ENCODE data around the gene ZBTB20. TPM values are rescaled to one million over a fixed set of nuclear protein-coding genes. Genes with fewer than 3 reads are reported as not detected.

Gene ZBTB20
- total RNA-seq, 6 experiments from 2014 or later: 8.0 to 14.1 (median 10.4) TPM

GRCh38 chr3:114478801-114479200 is 668.3 kb downstream of the ZBTB20 start:
- no peak for DNase-seq
- H3K36me3 Mint-ChIP-seq (ENCODE audit: low read depth): no peaks in the 10 kb centered on the region
- no peak overlapping the region for H3K4me3 Mint-ChIP-seq
- peaks cover 10% of the 10 kb centered on the region for H3K4me1 Mint-ChIP-seq (ENCODE audit: low read depth)
- no peak overlapping the region for H3K27ac Mint-ChIP-seq
- no peak for TF ChIP-seq CTCF (IDR thresholded peaks at IDR 0.05)
- H3K27me3 Mint-ChIP-seq (ENCODE audit: insufficient read depth): no peaks in the 10 kb centered on the region
- H3K9me3 Mint-ChIP-seq: no peaks in the 10 kb centered on the region

GRCh38 chr3:114476511-114476910 is 670.6 kb downstream of the ZBTB20 start:
- Mint-ChIP-seq H3K27ac (no peak overlapping the region), H3K9me3 (no peaks in the 10 kb centered on the region), H3K4me3 (no peak overlapping the region), H3K27me3 (ENCODE audit: insufficient read depth) (no peaks in the 10 kb centered on the region), H3K4me1 (ENCODE audit: low read depth) (peaks cover 10% of the 10 kb centered on the region), H3K36me3 (ENCODE audit: low read depth) (no peaks in the 10 kb centered on the region)
- no peak for DNase-seq
- TF ChIP-seq CTCF (IDR thresholded peaks at IDR 0.05): no peak

GRCh38 chr3:114471478-114471877 is 675.6 kb downstream of the ZBTB20 start:
- Mint-ChIP-seq H3K9me3 (no peaks in the 10 kb centered on the region), H3K4me1 (ENCODE audit: low read depth) (no peaks in the 10 kb centered on the region), H3K27me3 (ENCODE audit: insufficient read depth) (no peaks in the 10 kb centered on the region), H3K27ac (no peak overlapping the region), H3K4me3 (no peak overlapping the region), H3K36me3 (ENCODE audit: low read depth) (no peaks in the 10 kb centered on the region)
- TF ChIP-seq CTCF (IDR thresholded peaks at IDR 0.05): no peak
- DNase-seq: no peak

- H3K27me3 Mint-ChIP-seq (ENCODE audit: insufficient read depth): no peaks in the 10 kb centered on the region
- no peak for DNase-seq
- no peaks in the 10 kb centered on the region for H3K4me1 Mint-ChIP-seq (ENCODE audit: low read depth)
- no peak for TF ChIP-seq CTCF (IDR thresholded peaks at IDR 0.05)
- no peaks in the 10 kb centered on the region for H3K36me3 Mint-ChIP-seq (ENCODE audit: low read depth)
- H3K4me3 Mint-ChIP-seq: no peak overlapping the region
- no peak overlapping the region for H3K27ac Mint-ChIP-seq
- H3K9me3 Mint-ChIP-seq: no peaks in the 10 kb centered on the region
Measured at GRCh38 chr3:114469070-114469469, 678.0 kb downstream of the ZBTB20 start.

GRCh38 chr3:114466816-114467215 is 680.3 kb downstream of the ZBTB20 start:
- Mint-ChIP-seq H3K9me3 (no peaks in the 10 kb centered on the region), H3K4me3 (no peak overlapping the region), H3K27ac (no peak overlapping the region), H3K36me3 (ENCODE audit: low read depth) (no peaks in the 10 kb centered on the region), H3K4me1 (ENCODE audit: low read depth) (no peaks in the 10 kb centered on the region), H3K27me3 (ENCODE audit: insufficient read depth) (no peaks in the 10 kb centered on the region)
- no peak for TF ChIP-seq CTCF (IDR thresholded peaks at IDR 0.05)
- no peak for DNase-seq

GRCh38 chr3:114466251-114466650 is 680.8 kb downstream of the ZBTB20 start:
- no peaks in the 10 kb centered on the region for H3K36me3 Mint-ChIP-seq (ENCODE audit: low read depth)
- no peaks in the 10 kb centered on the region for H3K9me3 Mint-ChIP-seq
- no peak overlapping the region for H3K4me3 Mint-ChIP-seq
- DNase-seq: no peak
- TF ChIP-seq CTCF (IDR thresholded peaks at IDR 0.05): no peak
- no peaks in the 10 kb centered on the region for H3K27me3 Mint-ChIP-seq (ENCODE audit: insufficient read depth)
- no peak overlapping the region for H3K27ac Mint-ChIP-seq
- H3K4me1 Mint-ChIP-seq (ENCODE audit: low read depth): no peaks in the 10 kb centered on the region

All from HFFc6 (cell line).